Duodenal mucosa (tissue), 2 donors: ENCODE results near the gene SLK.

Experiments used
- H3K27ac ChIP-seq: one replicate; pipeline ENCODE4 v1.7.0; 2013; ENCODE audit warnings: low read depth, low read length
- H3K27me3 ChIP-seq, 2 donors: one replicate each; pipeline ENCODE4 v1.7.0; 2013; ENCODE audit warnings: low read length in 2 of 2, control low read depth in 1 of 2; ENCODE audit not compliant: insufficient read depth in 2 of 2, control insufficient read depth in 1 of 2
- H3K36me3 ChIP-seq, 2 donors: one replicate each; pipeline ENCODE4 v1.7.0; 2013; ENCODE audit warnings: low read length in 2 of 2, control low read depth in 1 of 2; ENCODE audit not compliant: insufficient read depth in 2 of 2, control insufficient read depth in 1 of 2
- H3K4me1 ChIP-seq, 2 donors: one replicate each; pipeline ENCODE4 v1.7.0; 2013; ENCODE audit warnings: low read length in 2 of 2, control low read depth in 1 of 2; ENCODE audit not compliant: insufficient read depth in 2 of 2, control insufficient read depth in 1 of 2
- H3K4me3 ChIP-seq, 2 donors: one replicate each; pipeline ENCODE4 v1.7.0; 2013; ENCODE audit warnings: low read length in 2 of 2, low read depth in 1 of 2
- H3K9ac ChIP-seq, 2 donors: one replicate each; pipeline ENCODE4 v1.7.0; 2013; ENCODE audit warnings: low read length in 2 of 2, low read depth in 1 of 2
- H3K9me3 ChIP-seq, 2 donors: one replicate each; pipeline ENCODE4 v1.7.0; 2013; ENCODE audit warnings: low read length in 2 of 2, control low read depth in 1 of 2; ENCODE audit not compliant: control insufficient read depth in 1 of 2

SLK gene

DNA sequence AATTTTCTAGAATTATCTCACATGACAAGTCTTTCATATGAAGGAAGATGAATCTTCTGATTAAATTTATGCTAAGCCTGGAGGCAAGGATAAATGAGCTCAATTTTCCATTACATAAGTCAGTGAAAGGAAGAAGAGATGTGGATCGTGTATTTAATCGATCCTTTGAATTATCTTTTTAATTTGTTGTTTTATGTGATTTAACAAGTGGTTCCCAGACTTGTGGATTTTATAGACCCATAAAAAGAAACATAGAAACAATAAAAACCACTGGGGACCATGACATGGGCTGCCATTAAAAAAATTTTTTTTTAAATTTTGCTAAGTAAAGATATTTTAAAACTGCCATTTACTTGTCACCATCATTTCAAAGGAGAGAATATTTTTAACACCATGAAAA lies 45.0 kb downstream of the SLK start:
- Histone ChIP-seq H3K4me1 (no peaks in the 10 kb centered on the region), H3K9ac (no peak overlapping the region), H3K4me3 (no peak overlapping the region), H3K9me3 (no peaks in the 10 kb centered on the region), H3K36me3 (peaks cover 5 to 20% of the 10 kb centered on the region in 2 donors), H3K27ac (no peak overlapping the region), H3K27me3 (no peaks in the 10 kb centered on the region)

DNA sequence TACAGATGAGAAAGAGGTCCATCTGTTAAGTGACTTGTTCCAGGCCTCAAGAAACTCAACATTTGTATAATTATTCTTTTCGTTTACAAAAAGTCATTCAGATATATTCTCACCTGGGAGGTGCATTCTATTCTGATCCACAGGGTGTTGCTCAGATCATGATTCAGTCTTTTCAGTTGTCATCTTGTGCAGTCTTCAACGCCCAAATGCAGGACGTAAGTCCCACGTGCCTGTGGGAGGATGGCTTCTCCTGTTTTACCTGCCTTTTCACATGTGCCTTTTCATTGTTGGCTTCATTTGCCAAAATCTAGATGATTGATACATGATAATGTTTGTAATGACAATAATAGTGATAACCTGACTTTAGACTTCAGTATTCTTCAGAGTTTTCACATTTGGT lies 46.5 kb downstream of the SLK start:
- H3K9ac ChIP-seq, result no peak overlapping the region
- no peaks in the 10 kb centered on the region for H3K4me1 ChIP-seq
- no peak overlapping the region for H3K4me3 ChIP-seq
- H3K27ac ChIP-seq, result no peak overlapping the region
- no peaks in the 10 kb centered on the region for H3K9me3 ChIP-seq
- peaks cover 7 to 18% of the 10 kb centered on the region in 2 donors for H3K36me3 ChIP-seq
- no peaks in the 10 kb centered on the region for H3K27me3 ChIP-seq

DNA sequence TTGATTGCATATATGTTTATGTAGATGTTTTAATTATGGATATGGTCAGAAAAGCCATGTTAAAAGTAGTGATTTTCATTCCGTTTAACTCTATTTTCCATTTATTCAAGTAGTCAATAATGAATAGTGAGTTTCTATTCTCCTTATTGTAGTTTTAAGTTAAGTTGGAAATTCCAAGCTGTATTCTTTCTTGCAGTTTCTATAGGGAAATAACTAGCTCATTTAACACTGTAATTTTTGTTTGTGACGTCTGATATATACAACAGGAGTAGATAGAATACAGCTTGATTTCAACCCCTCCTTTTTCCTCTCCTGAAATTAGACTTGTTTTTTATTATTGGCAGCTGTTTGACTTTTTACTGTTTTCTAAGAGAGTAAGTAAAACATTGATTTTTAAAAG lies 47.2 kb downstream of the SLK start:
- no peak overlapping the region for H3K27ac ChIP-seq

DNA sequence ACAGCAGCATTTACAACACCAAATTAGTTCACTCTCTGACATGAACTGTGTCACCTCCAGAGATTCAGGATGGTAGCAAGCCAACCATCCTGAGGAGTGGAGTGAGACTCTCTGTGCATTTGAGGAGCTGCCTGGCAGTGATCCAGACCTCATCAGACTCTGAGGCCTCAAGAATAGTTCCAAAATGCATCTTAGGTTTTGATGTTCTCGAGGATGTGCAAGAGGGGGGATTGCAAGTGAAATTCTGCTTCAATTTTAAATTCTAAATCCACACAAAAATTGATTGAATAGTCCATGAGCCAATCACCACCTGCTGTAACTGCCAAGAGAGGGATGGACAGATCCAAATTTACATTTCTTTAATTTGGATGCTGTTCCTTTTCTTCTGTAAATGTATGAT lies 49.7 kb downstream of the SLK start:
- no peaks in the 10 kb centered on the region for H3K4me1 ChIP-seq
- H3K9ac ChIP-seq, result no peak overlapping the region
- no peaks in the 10 kb centered on the region for H3K27me3 ChIP-seq
- no peaks in the 10 kb centered on the region for H3K9me3 ChIP-seq
- peaks cover 30 to 45% of the 10 kb centered on the region in 2 donors for H3K36me3 ChIP-seq
- no peak overlapping the region for H3K27ac ChIP-seq
- H3K4me3 ChIP-seq, result no peak overlapping the region

More for the DNA sequence above, 47.2 kb downstream of the SLK start:
- Histone ChIP-seq H3K27me3 (no peaks in the 10 kb centered on the region), H3K4me1 (no peaks in the 10 kb centered on the region), H3K9me3 (no peaks in the 10 kb centered on the region), H3K4me3 (no peak overlapping the region), H3K9ac (no peak overlapping the region), H3K36me3 (peaks cover 11 to 25% of the 10 kb centered on the region in 2 donors)

DNA sequence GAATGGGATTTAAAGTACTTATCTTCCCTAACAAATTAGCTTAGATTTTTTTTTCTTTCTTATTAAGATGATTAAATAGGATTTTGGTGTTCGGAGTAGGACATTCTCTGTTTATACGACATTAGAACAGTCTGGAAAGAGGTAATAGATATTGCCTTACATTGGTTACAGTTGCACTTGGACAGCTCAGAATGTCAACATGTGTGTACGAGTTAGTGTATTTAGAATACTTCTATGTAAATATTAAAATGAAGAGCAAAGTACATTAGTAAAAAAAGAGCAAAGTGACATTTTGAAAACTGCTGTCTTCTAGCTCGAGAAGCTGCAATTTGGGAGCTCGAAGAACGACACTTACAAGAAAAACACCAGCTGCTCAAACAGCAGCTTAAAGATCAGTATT lies 51.5 kb downstream of the SLK start:
- Histone ChIP-seq H3K27ac (no peak overlapping the region), H3K36me3 (peaks cover 39 to 53% of the 10 kb centered on the region in 2 donors), H3K27me3 (no peaks in the 10 kb centered on the region), H3K9ac (no peak overlapping the region), H3K4me3 (no peak overlapping the region), H3K9me3 (no peaks in the 10 kb centered on the region), H3K4me1 (no peaks in the 10 kb centered on the region)

DNA sequence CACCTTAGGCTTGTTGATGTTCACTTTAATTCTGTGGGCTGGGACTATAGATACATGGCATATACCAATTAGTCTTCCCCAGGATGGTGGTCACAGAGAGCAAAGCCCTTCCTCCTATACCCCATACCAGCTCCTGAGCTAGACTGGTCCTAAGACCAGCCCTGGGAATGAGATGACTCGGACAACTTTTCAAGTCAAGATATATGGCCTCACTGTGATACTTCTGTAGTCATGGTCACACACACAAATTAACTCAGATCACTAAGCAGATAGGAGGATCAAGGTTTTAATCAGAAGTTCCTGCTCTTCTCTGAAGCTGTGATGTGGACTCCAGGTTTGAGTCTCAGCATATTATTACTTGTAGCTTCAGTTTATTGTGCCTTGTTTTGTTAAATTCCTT lies 53.1 kb downstream of the SLK start:
- H3K9ac ChIP-seq, result no peak overlapping the region
- no peaks in the 10 kb centered on the region for H3K4me1 ChIP-seq
- H3K9me3 ChIP-seq, result no peaks in the 10 kb centered on the region
- H3K27ac ChIP-seq, result no peak overlapping the region
- no peaks in the 10 kb centered on the region for H3K27me3 ChIP-seq
- H3K4me3 ChIP-seq, result no peak overlapping the region
- H3K36me3 ChIP-seq, result peaks cover 51 to 63% of the 10 kb centered on the region in 2 donors

DNA sequence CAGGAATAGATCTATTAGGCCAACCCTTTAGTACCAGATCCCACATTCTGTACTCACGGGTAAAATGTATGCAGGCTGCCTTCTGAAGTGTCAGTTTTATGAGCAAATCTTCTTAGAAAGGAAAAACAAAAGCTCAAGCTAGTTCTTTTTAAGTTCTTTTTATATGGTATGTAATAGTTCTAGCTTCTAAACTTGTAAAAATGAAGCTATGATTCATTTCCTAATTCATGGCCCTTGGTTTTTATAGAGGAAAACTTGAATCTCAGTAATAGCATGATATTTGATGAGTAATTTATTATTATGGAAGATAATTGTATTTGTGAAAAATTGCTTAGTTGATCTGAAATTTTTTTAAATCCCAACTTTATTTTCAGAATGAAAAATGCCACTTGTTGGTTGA lies 54.3 kb downstream of the SLK start:
- Histone ChIP-seq H3K4me3 (no peak overlapping the region), H3K27ac (no peak overlapping the region), H3K4me1 (no peaks in the 10 kb centered on the region), H3K9ac (no peak overlapping the region), H3K27me3 (no peaks in the 10 kb centered on the region), H3K9me3 (no peaks in the 10 kb centered on the region), H3K36me3 (peaks cover 59 to 71% of the 10 kb centered on the region in 2 donors)

DNA sequence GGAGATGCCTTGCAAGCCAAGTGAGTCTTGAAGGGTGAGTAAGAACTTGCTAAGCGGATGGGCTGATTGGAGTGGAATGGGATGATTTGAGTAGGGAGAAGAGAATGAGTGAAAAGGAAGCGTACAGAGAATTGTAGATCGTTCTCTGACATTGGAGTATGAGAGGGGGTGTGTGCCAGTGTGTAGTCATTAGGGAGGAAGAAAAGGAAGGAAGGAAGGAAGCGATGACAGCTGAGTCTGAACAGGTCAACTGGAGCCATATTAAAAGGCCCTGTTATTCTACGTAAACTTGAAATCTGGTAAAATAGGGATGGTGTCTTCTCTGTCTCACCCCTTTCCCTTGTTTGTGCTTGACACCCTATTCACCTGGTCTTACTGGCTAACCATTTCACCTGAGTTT lies 55.1 kb downstream of the SLK start:
- Histone ChIP-seq H3K4me3 (no peak overlapping the region), H3K27me3 (no peaks in the 10 kb centered on the region), H3K27ac (no peak overlapping the region), H3K4me1 (no peaks in the 10 kb centered on the region), H3K36me3 (peaks cover 59 to 74% of the 10 kb centered on the region in 2 donors), H3K9ac (no peak overlapping the region), H3K9me3 (no peaks in the 10 kb centered on the region)

DNA sequence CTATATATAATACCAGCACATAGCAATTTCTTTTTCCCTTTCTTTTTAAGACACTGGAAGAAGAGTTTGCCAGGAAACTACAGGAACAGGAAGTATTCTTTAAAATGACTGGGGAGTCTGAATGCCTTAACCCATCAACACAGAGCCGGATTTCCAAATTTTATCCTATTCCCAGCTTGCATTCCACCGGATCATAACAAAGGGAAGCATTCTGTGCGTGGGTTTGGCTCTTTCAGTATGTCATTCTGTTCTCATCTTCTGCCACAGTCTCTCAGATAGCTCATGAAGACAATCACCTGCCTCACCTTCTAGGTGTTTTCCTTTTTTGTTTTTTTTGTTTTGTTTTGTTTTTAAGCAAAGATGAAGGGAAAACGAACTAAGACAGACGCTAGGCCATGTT lies 58.6 kb downstream of the SLK start:
- Histone ChIP-seq H3K9ac (no peak overlapping the region), H3K27ac (no peak overlapping the region), H3K27me3 (no peaks in the 10 kb centered on the region), H3K36me3 (peaks cover 46 to 67% of the 10 kb centered on the region in 2 donors), H3K9me3 (no peaks in the 10 kb centered on the region), H3K4me1 (no peaks in the 10 kb centered on the region), H3K4me3 (no peak overlapping the region)

DNA sequence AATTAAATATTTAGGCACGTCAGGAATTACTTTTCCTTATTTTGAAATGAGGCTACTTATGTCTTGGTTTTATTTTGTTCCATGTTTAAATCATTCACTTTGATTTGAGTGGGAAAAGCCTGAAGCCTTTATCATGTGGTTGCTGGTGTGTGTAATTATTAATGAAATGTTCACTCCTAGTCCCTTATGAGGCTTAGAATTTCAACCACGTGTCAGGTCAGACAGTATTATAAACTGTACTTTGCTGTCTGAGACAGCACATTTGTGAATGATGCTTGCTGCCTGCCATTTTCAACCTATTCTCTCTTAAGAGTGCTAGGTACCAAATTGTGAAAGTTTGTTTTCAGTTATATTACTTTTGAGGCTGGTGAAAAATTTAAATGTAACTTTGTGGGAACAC lies 59.8 kb downstream of the SLK start:
- Histone ChIP-seq H3K9ac (no peak overlapping the region), H3K27me3 (no peaks in the 10 kb centered on the region), H3K4me3 (no peak overlapping the region), H3K36me3 (peaks cover 40 to 59% of the 10 kb centered on the region in 2 donors), H3K9me3 (no peaks in the 10 kb centered on the region), H3K4me1 (no peaks in the 10 kb centered on the region), H3K27ac (no peak overlapping the region)

DNA sequence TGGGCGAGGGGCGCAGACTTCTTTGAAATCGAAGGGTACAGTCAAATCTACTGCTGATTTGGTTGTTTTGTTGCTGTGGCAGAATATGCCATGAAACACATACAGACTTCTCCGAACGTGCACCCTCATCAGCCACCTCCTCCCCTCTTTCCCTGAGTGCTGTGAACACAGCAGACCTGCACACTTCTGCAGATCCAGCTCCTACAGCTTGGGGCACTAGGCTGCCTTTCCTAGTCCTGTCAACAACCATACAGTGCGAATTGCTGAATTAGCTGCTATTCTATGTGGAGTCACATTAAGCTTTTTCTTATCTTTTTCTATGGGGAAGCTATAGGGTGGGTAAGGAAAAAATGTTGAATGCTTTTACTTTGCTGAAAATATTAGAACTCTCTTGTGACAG lies 61.2 kb downstream of the SLK start:
- H3K4me1 ChIP-seq, result no peaks in the 10 kb centered on the region
- H3K9me3 ChIP-seq, result no peaks in the 10 kb centered on the region
- no peak overlapping the region for H3K9ac ChIP-seq
- H3K36me3 ChIP-seq, result peaks cover 31 to 58% of the 10 kb centered on the region in 2 donors
- no peak overlapping the region for H3K4me3 ChIP-seq
- no peaks in the 10 kb centered on the region for H3K27me3 ChIP-seq
- H3K27ac ChIP-seq, result no peak overlapping the region
